Body of pancreas (tissue), 4 donors: Measurements from ENCODE around the gene CMKLR1.

Experiments
- POLR2A ChIP-seq, 3 donors: fragments of 450-650 bp; IDR thresholded peaks; one replicate each; pipeline ENCODE4 v1.6.1; 2016; ENCODE audit warnings: antibody characterized with exemption in 3 of 3, mild to moderate bottlenecking in 2 of 3
- TF ChIP-seq, protein P1 (sequence below), 7 experiments: fragments of 450-650 bp in 4 of 7; fragments of 200-600 bp in 3 of 7; sonication (generic) in 3 of 7; IDR thresholded peaks; one replicate each; pipeline ENCODE4 v1.5.1; 2016 to 2019; ENCODE audit warnings: antibody characterized with exemption in 7 of 7

GRCh38 chr12:108360487-108360886 lies 21.4 kb upstream of the CMKLR1 start:
- TF ChIP-seq, protein P1, sequence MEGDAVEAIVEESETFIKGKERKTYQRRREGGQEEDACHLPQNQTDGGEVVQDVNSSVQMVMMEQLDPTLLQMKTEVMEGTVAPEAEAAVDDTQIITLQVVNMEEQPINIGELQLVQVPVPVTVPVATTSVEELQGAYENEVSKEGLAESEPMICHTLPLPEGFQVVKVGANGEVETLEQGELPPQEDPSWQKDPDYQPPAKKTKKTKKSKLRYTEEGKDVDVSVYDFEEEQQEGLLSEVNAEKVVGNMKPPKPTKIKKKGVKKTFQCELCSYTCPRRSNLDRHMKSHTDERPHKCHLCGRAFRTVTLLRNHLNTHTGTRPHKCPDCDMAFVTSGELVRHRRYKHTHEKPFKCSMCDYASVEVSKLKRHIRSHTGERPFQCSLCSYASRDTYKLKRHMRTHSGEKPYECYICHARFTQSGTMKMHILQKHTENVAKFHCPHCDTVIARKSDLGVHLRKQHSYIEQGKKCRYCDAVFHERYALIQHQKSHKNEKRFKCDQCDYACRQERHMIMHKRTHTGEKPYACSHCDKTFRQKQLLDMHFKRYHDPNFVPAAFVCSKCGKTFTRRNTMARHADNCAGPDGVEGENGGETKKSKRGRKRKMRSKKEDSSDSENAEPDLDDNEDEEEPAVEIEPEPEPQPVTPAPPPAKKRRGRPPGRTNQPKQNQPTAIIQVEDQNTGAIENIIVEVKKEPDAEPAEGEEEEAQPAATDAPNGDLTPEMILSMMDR (IDR thresholded peaks at IDR 0.05), result no peak
- no peak for TF ChIP-seq POLR2A (IDR thresholded peaks at IDR 0.05)
